ENCODE measurements around the gene GATA6.

The GATA6 gene

GRCh38 chr18:22200611-22201225 is 31.3 kb downstream of the GATA6 start:
- Histone ChIP-seq H3K4me3 (ENCODE audit: low read length) (no peak overlapping the region), H3K9me3 (ENCODE audit: control insufficient read depth, low read depth, low read length) (no peaks in the 10 kb centered on the region), H3K27me3 (ENCODE audit: control insufficient read depth, insufficient read depth, low read length) (no peaks in the 10 kb centered on the region), H3K4me1 (ENCODE audit: control insufficient read depth, low read depth, low read length) (no peaks in the 10 kb centered on the region), H3K36me3 (ENCODE audit: control insufficient read depth, low read depth, low read length) (no peaks in the 10 kb centered on the region), H3K27ac (ENCODE audit: low read length) (no peak overlapping the region), H3K9ac (ENCODE audit: low read length) (no peak overlapping the region)

- no peaks in the 10 kb centered on the region for H3K9me3 ChIP-seq (ENCODE audit: control insufficient read depth, low read depth, low read length)
- H3K4me1 ChIP-seq (ENCODE audit: control insufficient read depth, low read depth, low read length): no peaks in the 10 kb centered on the region
- no peaks in the 10 kb centered on the region for H3K36me3 ChIP-seq (ENCODE audit: control insufficient read depth, low read depth, low read length)
- H3K27ac ChIP-seq (ENCODE audit: low read length): no peak overlapping the region
- no peak overlapping the region for H3K4me3 ChIP-seq (ENCODE audit: low read length)
- H3K27me3 ChIP-seq (ENCODE audit: control insufficient read depth, insufficient read depth, low read length): no peaks in the 10 kb centered on the region
- no peak overlapping the region for H3K9ac ChIP-seq (ENCODE audit: low read length)
Observed at GRCh38 chr18:22203035-22203434, 33.6 kb downstream of the GATA6 start.

- no peaks in the 10 kb centered on the region for H3K9me3 ChIP-seq (ENCODE audit: control insufficient read depth, low read depth, low read length)
- no peaks in the 10 kb centered on the region for H3K27me3 ChIP-seq (ENCODE audit: control insufficient read depth, insufficient read depth, low read length)
- H3K9ac ChIP-seq (ENCODE audit: low read length): no peak overlapping the region
- H3K36me3 ChIP-seq (ENCODE audit: control insufficient read depth, low read depth, low read length): no peaks in the 10 kb centered on the region
- no peak overlapping the region for H3K4me3 ChIP-seq (ENCODE audit: low read length)
- H3K4me1 ChIP-seq (ENCODE audit: control insufficient read depth, low read depth, low read length): no peaks in the 10 kb centered on the region
- H3K27ac ChIP-seq (ENCODE audit: low read length): no peak overlapping the region
Observed at GRCh38 chr18:22203536-22204213, 34.3 kb downstream of the GATA6 start.

GRCh38 chr18:22204214-22204536 is 34.8 kb downstream of the GATA6 start:
- Histone ChIP-seq H3K9ac (ENCODE audit: low read length) (no peak overlapping the region), H3K4me3 (ENCODE audit: low read length) (no peak overlapping the region), H3K27ac (ENCODE audit: low read length) (no peak overlapping the region), H3K9me3 (ENCODE audit: control insufficient read depth, low read depth, low read length) (no peaks in the 10 kb centered on the region), H3K27me3 (ENCODE audit: control insufficient read depth, insufficient read depth, low read length) (no peaks in the 10 kb centered on the region), H3K4me1 (ENCODE audit: control insufficient read depth, low read depth, low read length) (no peaks in the 10 kb centered on the region), H3K36me3 (ENCODE audit: control insufficient read depth, low read depth, low read length) (no peaks in the 10 kb centered on the region)

- H3K27me3 ChIP-seq (ENCODE audit: control insufficient read depth, insufficient read depth, low read length): no peaks in the 10 kb centered on the region
Observed at GRCh38 chr18:22204996-22205395, 35.6 kb downstream of the GATA6 start.

GRCh38 chr18:22207021-22207758 is 37.8 kb downstream of the GATA6 start:
- H3K27me3 ChIP-seq (ENCODE audit: control insufficient read depth, insufficient read depth, low read length): no peaks in the 10 kb centered on the region
- no peaks in the 10 kb centered on the region for H3K9me3 ChIP-seq (ENCODE audit: control insufficient read depth, low read depth, low read length)
- H3K36me3 ChIP-seq (ENCODE audit: control insufficient read depth, low read depth, low read length): no peaks in the 10 kb centered on the region
- H3K9ac ChIP-seq (ENCODE audit: low read length): no peak overlapping the region
- no peak overlapping the region for H3K27ac ChIP-seq (ENCODE audit: low read length)
- no peaks in the 10 kb centered on the region for H3K4me1 ChIP-seq (ENCODE audit: control insufficient read depth, low read depth, low read length)
- H3K4me3 ChIP-seq (ENCODE audit: low read length): no peak overlapping the region

More at GRCh38 chr18:22204996-22205395, 35.6 kb downstream of the GATA6 start:
- no peak overlapping the region for H3K9ac ChIP-seq (ENCODE audit: low read length)
- no peaks in the 10 kb centered on the region for H3K9me3 ChIP-seq (ENCODE audit: control insufficient read depth, low read depth, low read length)
- H3K27ac ChIP-seq (ENCODE audit: low read length): no peak overlapping the region
- H3K36me3 ChIP-seq (ENCODE audit: control insufficient read depth, low read depth, low read length): no peaks in the 10 kb centered on the region
- H3K4me3 ChIP-seq (ENCODE audit: low read length): no peak overlapping the region
- no peaks in the 10 kb centered on the region for H3K4me1 ChIP-seq (ENCODE audit: control insufficient read depth, low read depth, low read length)

- Histone ChIP-seq H3K27me3 (ENCODE audit: control insufficient read depth, insufficient read depth, low read length) (peaks cover 8% of the 10 kb centered on the region), H3K4me3 (ENCODE audit: low read length) (no peak overlapping the region), H3K36me3 (ENCODE audit: control insufficient read depth, low read depth, low read length) (no peaks in the 10 kb centered on the region), H3K4me1 (ENCODE audit: control insufficient read depth, low read depth, low read length) (no peaks in the 10 kb centered on the region), H3K9ac (ENCODE audit: low read length) (no peak overlapping the region), H3K27ac (ENCODE audit: low read length) (no peak overlapping the region), H3K9me3 (ENCODE audit: control insufficient read depth, low read depth, low read length) (no peaks in the 10 kb centered on the region)
Observed at GRCh38 chr18:22210311-22210754, 40.9 kb downstream of the GATA6 start.

- H3K9me3 ChIP-seq (ENCODE audit: control insufficient read depth, low read depth, low read length): no peaks in the 10 kb centered on the region
- no peaks in the 10 kb centered on the region for H3K4me1 ChIP-seq (ENCODE audit: control insufficient read depth, low read depth, low read length)
- H3K9ac ChIP-seq (ENCODE audit: low read length): no peak overlapping the region
- H3K4me3 ChIP-seq (ENCODE audit: low read length): no peak overlapping the region
- no peaks in the 10 kb centered on the region for H3K36me3 ChIP-seq (ENCODE audit: control insufficient read depth, low read depth, low read length)
- H3K27ac ChIP-seq (ENCODE audit: low read length): no peak overlapping the region
- H3K27me3 ChIP-seq (ENCODE audit: control insufficient read depth, insufficient read depth, low read length): peaks cover 16% of the 10 kb centered on the region
Observed at GRCh38 chr18:22211657-22212056, 42.3 kb downstream of the GATA6 start.

- Histone ChIP-seq H3K4me3 (ENCODE audit: low read length) (no peak overlapping the region), H3K36me3 (ENCODE audit: control insufficient read depth, low read depth, low read length) (no peaks in the 10 kb centered on the region), H3K27me3 (ENCODE audit: control insufficient read depth, insufficient read depth, low read length) (peaks cover 23% of the 10 kb centered on the region), H3K4me1 (ENCODE audit: control insufficient read depth, low read depth, low read length) (peaks cover 1% of the 10 kb centered on the region), H3K9ac (ENCODE audit: low read length) (no peak overlapping the region), H3K9me3 (ENCODE audit: control insufficient read depth, low read depth, low read length) (no peaks in the 10 kb centered on the region), H3K27ac (ENCODE audit: low read length) (no peak overlapping the region)
Observed at GRCh38 chr18:22213333-22213973, 44.1 kb downstream of the GATA6 start.

GRCh38 chr18:22214731-22215528 is 45.5 kb downstream of the GATA6 start:
- peaks cover 4% of the 10 kb centered on the region for H3K4me1 ChIP-seq (ENCODE audit: control insufficient read depth, low read depth, low read length)
- H3K27ac ChIP-seq (ENCODE audit: low read length): no peak overlapping the region
- H3K9ac ChIP-seq (ENCODE audit: low read length): no peak overlapping the region
- H3K4me3 ChIP-seq (ENCODE audit: low read length): no peak overlapping the region
- no peaks in the 10 kb centered on the region for H3K36me3 ChIP-seq (ENCODE audit: control insufficient read depth, low read depth, low read length)
- no peaks in the 10 kb centered on the region for H3K9me3 ChIP-seq (ENCODE audit: control insufficient read depth, low read depth, low read length)
- peaks cover 32% of the 10 kb centered on the region for H3K27me3 ChIP-seq (ENCODE audit: control insufficient read depth, insufficient read depth, low read length)

- H3K27me3 ChIP-seq (ENCODE audit: control insufficient read depth, insufficient read depth, low read length): peaks cover 37% of the 10 kb centered on the region
- H3K9me3 ChIP-seq (ENCODE audit: control insufficient read depth, low read depth, low read length): no peaks in the 10 kb centered on the region
- no peak overlapping the region for H3K27ac ChIP-seq (ENCODE audit: low read length)
- no peak overlapping the region for H3K9ac ChIP-seq (ENCODE audit: low read length)
- H3K4me3 ChIP-seq (ENCODE audit: low read length): no peak overlapping the region
- H3K4me1 ChIP-seq (ENCODE audit: control insufficient read depth, low read depth, low read length): peaks cover 4% of the 10 kb centered on the region
- no peaks in the 10 kb centered on the region for H3K36me3 ChIP-seq (ENCODE audit: control insufficient read depth, low read depth, low read length)
Observed at GRCh38 chr18:22218835-22219234, 49.4 kb downstream of the GATA6 start.
